SIG-M5 treated with dmso at 0.1 percent for 504 hours (cell line): ENCODE results near the gene GLI3.
"Not testable (repeated sequence)": the region's sequence is repeated elsewhere in the genome, so short reads cannot be mapped to it uniquely, and the experiment has no call there.

Experiments
- DNase-seq: peaks from one replicate; lab custom pipeline; 2025; ENCODE audit not compliant: unreplicated experiment; lab: John Stamatoyannopoulos, UW

The GLI3 gene

DNA sequence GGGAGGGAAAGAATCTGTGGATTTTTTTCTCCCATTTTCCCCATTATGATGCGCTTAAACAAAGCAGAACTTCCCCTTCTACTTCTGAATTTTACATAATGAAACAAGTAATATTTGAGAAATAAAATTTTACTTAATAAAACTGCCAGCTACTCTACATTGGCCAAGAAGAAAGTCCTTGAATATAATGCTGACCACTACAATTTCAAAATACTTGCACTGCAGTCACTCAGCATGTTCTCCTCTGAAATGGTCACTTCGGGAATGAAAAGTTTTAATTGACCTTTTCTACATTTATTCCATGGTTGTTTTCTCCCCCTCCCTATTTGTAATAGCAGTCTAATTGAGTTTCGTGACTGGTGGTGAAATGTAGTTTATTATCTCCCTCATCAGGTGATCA lies 23.9 kb downstream of the GLI3 start:
- no peak for DNase-seq

DNA sequence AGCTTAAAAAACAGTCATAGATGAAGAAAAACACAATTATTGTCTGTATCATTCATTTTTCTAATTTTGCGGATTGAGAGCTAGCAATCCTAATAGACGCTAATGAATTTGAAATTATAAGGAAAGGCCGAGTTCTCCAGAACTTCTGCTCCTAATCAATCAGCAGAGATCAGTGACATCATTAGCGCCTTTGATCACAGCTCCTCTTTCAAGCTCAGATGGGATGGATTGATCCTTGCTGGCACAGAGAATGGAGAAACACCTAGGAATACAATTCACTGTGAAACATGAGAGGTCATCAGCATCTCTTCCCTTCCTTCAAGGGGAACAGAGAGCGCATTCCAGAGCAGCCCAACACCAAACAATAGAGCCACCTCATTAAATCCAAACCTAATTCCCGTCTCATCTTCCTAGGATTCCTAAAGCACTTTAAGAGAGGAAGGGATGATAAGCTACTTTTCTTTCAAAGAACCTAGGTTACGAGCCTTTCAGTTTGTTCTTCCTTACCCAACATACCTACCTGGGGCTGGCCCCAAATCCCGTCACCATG lies 24.4 kb downstream of the GLI3 start:
- DNase-seq: no peak

DNA sequence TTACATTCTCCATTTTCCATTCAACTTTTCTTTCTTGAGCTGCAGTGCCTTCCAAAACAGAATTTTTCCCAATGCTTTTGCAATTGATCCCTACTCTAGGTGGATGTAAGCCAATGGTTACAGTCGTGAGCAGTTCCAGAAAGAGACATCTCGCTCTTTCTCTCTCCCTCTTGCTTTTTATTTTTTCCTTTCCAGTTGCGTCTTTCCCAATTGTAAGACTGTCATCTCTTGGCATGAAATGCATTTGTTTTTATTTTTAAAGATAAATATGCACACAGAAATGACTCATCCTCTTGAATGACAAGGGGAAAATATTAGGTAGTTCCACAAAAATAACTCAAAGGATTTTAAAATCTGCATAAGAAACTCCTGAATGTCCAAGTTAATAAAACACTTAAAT lies 25.1 kb downstream of the GLI3 start:
- no peak for DNase-seq

DNA sequence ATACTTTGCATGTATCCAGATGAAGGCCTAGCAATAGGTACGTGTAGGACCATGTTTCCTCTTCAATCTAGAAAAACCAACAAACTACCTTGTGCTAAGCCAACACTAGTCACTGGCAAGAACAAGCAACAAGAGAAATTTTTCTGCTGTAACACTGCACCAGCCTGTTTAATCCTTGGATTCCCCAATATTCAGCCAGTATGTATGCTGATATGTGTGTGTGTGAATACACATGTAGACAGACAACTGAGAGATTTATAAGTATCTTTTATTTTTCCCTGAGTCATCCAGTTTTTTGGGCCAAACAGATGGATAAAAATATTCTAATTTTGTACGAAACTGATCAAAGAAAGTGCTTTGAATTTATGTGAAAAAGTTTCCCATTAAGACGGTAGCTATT lies 26.2 kb downstream of the GLI3 start:
- DNase-seq: no peak

DNA sequence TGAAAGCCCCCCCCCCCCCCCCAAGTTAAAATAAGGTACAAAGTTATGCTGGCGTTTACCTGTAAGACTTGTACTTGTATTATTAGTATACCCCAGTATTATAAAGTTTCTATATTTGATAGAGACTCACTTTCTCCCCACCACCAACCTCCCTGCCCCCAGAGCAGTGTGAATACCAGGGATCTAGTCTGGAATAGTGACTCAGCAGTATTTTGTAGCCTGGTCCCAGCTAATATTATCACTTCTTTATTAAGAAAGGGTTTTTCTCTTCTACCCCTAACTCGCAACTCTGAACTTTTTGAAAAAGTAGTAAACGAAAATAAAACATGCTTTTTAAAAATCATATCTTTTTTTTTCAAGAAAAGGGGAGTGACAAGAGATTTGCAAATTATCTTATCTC lies 26.7 kb downstream of the GLI3 start:
- no peak for DNase-seq

DNA sequence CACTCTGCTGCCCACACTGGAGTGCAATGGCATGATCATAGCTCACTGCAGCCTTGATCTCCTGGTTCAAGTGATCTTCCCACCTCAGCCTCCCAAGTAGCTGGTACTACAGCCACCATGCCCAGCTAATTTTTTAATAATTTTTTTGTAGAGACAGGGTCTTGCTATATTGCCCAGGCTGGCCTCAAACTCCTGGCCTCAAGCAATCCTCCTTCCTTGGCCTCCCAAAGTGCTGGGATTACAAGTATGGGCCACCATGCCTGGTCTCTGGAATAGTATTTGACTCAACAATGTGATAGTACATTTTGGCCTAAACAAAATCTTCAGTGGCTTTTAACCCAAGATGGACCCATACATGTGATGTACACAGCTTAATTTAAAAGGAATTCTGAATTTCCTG lies 27.9 kb downstream of the GLI3 start:
- not testable (repeated sequence) for DNase-seq

DNA sequence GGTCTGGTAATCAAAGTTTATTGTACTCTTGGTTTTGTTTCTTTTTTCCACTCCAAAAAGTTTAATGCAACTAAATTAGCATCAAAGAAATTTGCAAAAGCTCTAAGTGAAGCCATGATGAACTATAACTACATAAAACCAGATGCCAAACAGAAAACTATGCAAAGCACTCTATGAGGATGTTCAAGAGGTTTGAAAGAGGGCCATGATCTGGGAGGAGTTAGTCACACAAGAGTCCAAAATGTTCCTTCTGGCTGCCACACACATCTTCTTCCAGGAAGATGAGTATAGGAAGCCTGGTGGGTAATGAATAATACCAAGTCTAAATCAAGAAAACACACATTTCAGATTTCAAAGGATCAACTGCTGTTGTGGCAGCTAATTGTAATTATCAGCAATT lies 28.4 kb downstream of the GLI3 start:
- DNase-seq: no peak

DNA sequence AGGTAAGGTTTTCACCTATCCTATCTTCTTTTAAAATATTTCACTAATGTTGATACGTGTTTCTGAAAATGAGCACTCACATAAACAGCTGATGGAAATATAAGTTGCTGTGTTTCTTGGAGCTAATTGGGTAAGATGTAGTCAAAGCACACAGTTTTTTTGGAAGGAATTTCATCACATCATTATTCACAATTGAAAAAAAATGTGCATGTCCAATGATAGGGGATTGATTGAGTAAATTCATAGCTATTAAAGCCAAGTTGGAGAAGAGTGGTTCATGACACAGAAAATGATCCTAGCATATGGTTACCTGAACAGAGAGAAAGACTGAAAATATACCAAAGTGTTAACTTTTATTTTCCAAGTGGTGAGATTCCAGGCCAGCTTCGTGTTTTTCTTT lies 29.6 kb downstream of the GLI3 start:
- DNase-seq: no peak

DNA sequence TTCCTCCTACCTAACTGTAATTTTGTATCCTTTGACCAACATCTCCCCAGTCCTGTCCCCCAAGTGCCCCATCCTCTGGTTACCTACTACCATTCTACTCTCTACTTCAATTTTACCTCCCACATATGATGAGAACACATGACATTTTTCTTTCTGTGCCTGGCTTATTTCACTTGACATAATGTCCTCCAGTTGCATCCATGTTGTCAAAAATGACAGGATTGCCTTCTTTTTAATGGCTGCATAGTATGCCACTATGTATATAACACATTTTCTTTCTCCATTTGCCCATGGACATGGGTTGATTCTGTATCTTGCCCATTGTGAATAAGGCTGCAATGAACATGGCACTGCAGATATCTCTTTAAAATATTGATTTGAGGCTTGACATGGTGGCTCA lies 33.7 kb downstream of the GLI3 start:
- no peak for DNase-seq

DNA sequence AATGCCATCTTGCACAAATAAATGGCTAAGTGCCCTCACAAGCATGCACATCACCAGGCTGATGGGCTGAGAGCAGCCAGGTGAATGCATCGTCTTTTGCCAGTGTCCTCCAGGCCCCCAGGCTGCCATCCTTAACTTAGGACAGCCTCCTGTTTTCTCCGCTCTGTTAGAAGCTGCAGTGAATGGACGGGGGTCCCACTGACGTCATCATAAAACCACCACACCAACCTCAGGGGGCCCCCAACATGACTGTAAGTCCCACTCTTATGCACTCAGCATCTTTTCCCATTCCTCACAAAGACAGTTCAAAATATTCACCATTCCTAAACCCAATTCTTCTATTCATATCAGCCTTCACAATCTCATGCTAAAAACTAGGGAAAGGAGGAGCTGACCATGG lies 34.4 kb downstream of the GLI3 start:
- no peak for DNase-seq

DNA sequence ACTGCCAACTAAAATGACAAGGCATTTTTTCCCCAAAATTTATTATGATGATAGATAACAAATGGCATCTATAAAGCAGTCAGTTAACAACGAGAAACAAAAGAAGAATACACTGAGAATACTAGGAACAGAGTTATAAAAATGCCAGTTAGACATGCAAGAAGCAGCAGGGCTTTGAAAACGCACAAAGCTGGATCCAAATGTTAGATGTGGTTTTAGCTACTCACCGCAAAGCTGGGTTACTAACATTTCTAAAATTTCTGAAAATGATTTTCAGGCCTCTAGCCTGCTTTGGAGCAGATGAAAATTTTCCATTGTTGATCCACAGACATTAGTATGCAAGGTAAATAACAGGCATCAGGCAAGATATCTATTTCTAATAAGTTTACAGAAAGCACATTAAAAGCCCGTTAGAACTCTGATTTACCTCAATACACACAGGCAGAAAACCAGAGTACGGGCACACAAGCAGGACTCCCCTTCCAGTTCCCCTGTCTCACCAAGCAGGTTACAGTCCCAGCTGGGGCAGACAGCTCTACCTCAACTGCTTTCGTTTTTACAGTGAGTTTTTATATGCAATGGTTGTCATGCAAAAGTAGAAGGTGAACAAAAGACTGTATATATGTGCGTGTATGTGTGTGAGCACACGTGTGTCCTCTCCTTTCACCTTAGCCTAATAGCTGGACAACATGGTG lies 37.9 kb downstream of the GLI3 start:
- no peak for DNase-seq

DNA sequence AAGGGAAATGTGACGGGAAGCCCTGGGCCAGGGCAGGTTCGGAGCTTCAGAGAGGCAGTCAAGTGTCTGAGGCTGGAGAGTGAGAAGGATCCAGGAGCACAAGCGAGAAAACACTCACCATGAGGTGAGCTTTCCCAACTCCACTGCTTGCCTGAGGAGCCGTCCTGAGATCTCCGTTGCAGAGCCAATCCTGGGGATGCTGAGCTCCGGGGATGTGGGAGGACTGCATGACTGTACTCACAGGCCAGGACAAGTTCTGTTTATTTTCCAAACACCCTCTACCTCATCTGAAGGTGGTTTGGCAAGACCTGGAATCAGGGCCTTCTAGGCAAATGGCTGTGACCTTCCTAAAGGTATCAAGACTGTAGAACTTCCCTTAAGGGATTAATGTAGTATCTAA lies 38.7 kb downstream of the GLI3 start:
- no peak for DNase-seq

DNA sequence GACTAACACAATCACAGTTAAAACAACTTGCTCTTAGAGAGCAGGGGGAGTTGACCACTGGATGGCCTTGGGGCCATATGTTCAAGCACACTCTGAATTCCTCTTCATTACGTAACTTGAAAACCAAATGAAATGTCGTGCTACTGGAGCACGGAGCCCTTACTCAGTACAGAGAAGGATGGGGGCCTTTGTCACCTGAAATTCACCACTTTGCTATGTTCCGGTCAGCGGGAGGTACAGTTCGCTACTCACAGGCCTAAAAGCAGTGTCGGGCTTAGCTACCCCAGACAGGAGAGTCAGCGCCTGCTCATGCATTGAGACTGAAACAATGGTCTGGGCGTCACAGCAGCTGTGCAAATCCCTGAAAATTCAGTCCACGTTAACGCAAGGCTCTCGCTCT lies 39.6 kb downstream of the GLI3 start:
- no peak for DNase-seq

DNA sequence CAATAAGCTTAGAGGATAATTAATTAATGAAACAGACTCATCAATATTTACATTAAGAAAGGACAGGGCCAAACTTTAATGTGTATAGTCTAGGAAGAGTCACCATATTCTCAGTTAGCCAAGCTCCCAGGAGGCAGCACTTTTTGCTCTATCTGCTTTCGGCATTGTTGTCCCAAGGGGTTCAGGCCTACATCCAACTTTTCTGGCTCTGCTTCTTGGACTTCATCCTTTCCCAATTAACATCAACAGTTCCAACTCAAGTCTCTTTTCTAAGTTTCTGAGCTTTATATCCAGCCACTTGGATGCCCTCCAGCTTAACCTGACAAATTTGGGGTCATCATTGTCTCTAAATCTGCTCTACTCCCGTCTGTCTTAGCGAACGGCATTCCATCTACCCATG lies 42.8 kb downstream of the GLI3 start:
- no peak for DNase-seq

DNA sequence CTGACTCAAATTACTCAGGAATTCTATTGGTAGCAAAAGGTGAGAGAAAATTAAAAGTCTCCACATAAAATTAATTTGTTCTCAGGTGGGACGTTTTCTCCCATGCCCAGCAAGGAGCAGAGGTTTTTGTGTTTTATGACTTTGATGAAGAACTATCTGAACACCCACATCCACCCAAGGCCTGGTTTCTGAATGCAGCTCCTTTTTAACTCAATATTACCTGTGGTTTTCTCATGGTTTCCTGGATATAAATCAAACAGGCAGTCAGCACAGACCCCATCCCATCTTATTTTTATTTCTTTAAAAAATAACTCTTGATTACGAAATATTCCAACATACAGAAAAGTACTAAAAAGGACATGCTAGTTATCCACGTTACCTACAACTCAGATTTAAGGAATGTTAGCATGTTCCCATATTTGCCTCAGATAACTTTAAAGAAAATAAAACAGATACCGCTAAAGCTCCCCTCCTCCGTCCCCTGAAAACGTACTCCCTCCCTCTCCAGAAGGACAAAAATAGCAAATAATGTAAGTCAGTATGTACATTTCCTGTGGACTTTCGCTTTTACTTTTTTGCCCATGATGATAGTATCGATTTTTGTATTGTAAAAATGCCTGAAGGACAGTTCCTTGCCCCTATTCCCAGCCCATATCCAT lies 43.4 kb downstream of the GLI3 start:
- no peak for DNase-seq

DNA sequence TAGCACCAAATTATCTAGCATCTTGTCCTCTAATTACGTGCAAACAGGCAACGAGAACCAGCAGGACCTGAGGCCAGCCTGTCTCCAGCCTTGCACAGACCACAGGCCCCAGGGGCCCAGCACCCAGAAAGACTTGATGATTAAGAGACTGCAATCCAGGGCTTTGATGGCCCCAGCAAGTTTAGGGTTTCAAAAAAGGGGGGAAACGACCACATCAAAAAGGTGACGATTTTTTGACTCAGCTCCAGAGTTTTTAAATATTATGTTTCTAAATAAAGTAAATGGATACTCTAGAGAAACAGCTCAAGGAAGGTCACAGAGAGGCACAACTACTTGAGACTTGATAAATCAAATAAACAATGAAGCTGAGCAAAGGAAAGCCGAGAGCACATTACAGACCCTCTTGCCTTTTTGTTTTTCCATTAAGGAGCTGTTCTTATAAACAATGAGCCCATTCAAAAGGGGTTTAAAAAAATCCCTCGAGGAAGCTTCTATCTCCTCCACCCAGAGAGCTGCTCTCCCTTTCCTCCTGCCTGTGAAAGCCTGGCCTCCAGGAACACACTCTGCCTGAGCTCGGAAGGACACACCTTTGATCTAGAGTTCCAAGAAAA lies 44.1 kb downstream of the GLI3 start:
- DNase-seq: no peak

DNA sequence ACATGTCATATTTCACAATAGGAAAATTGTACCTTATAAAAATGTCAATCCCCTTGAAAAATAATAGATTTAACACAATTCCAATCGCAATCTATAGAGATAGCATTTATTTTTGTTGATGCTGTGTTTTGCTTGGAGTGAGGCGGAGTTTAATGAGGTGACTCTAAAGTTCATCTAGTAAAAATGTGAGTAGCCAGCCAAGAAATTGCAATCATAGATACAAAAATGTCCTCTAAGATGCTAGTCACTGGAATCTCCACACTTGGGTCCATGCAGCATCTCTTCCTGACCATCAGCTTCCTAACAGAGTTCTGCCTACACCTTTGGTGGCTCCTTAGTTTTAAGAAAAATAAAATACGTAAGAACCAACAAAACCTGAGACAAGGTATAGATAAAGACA lies 44.9 kb downstream of the GLI3 start:
- no peak for DNase-seq

DNA sequence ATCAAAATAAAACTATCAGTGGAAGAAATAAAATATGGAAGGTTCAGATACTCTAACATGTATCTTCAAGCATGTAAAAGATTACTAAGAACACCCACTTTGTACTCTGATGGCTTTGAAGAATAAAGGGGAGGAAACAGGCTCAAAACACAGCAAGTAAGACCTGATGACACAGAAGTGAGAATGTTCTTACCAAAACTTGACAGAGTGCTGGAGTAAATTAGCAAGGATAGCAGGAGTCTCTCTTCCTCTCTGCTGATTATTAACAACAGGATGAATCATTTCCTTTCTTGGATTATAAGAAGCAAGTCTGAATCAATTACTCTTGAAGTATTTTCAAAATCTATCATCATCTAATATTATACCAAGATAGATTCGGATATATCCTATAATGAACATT lies 47.5 kb downstream of the GLI3 start:
- no peak for DNase-seq

DNA sequence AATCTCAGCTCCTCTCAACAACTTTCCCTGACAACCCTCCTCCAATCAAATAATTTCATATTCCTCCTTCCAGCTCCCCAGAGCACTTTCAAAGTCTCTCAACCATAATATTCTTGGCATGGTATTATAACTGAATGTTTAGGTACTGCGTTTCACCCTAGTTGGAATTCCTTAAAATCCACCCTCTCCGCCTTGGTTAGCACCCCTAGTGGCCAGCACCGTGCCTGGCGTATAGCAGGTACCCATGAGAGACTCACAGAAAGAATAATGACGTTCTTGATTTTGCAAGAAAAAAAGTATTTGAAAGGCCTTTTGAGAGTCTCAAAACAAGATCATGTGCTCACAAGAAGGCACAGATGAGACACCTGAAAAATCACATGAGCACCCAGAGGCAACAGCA lies 50.9 kb downstream of the GLI3 start:
- no peak for DNase-seq

DNA sequence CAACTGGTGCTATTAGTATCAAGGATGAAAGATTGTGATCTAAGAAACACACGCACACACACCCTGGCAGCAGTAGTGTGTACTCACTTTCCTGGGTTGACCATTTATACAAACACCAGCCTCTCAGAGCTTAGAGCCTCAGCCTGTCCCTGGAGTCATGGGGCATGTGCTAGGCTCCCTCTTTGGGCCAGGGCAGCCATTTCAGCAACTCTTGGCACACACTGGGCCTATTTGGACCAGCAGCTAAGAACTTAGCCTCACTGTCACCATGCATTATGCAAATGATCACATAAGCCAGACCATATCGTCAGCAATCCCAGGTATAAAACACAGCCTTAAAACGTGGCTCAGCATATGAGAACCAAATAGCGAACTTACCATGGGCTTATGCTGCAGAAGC lies 51.3 kb downstream of the GLI3 start:
- DNase-seq: no peak

DNA sequence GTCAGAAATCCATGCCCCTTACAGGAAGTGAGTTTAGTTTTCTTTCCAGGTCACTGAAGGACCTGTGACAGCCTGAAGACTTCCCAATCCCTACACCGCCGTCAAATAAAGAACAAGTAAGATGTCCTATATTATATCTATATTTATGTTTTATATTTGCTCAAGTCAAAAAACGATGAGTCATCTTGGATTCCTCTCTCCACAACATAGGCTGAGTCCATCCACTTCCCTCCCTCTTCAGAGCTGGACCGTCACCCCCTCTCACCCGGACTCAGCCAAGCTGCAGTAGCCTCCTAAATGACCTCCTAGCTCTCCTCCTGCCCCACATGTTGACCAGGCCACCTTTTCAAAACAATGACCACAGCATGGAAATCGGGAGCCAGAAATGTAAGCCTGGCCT lies 53.5 kb downstream of the GLI3 start:
- DNase-seq: no peak

DNA sequence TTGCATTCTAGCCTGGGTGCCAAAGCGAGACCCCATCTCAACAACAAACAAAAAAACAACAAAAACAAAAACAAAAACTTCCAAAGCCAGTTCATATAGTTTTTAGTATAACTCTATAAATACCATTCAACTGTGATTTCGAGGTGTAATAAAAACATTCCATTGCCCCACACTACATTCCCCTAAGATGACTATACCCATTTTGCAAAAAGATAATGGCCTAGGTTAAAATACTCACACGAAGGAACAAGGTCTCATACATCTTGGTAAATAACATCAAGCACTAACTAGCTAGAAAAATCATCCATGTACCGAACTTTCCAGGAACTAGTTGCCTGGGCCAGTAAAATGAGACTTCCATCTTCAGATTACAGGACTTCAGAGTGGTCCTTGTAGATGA lies 55.4 kb downstream of the GLI3 start:
- DNase-seq: no peak
